Stimulated activated CD4-positive, alpha-beta T cell treated with anti-CD3 and anti-CD28 coated beads, Interleukin-1b, Interleukin-23, amount 100 ng/mL, for 24 hours (primary cell): ENCODE measurements around the gene AUNIP.
A peak's percentile ranks its signal among the peaks of the same experiment; 100 is the strongest.

Experiments used
- DNase-seq, 4 experiments: peaks; one replicate each; pipeline ENCODE4 v3.0.0-alpha.2; 2020; ENCODE audit warnings: low read depth in 4 of 4, low spot score in 1 of 4

The AUNIP gene

GRCh38 chr1:25832336-25833037 lies 26.8 kb downstream of the AUNIP start:
- no peak for DNase-seq

- no peak for DNase-seq
Measured at GRCh38 chr1:25831569-25832196, 27.6 kb downstream of the AUNIP start.

- DNase-seq: no peak
Measured at GRCh38 chr1:25829046-25829445, 30.2 kb downstream of the AUNIP start.

GRCh38 chr1:25828491-25828890 lies 30.8 kb downstream of the AUNIP start:
- DNase-seq: no peak

GRCh38 chr1:25826571-25826970 lies 32.7 kb downstream of the AUNIP start:
- no peak for DNase-seq

- no peak for DNase-seq
Measured at GRCh38 chr1:25825605-25826004, 33.7 kb downstream of the AUNIP start.

GRCh38 chr1:25821630-25822091 lies 37.6 kb downstream of the AUNIP start:
- DNase-seq: no peak

- no peak for DNase-seq
Measured at GRCh38 chr1:25821112-25821476, 38.2 kb downstream of the AUNIP start.

- peak in 3 of 4 experiments; percentile 28 to 57 (median 56) for DNase-seq
Measured at GRCh38 chr1:25820247-25821111, 38.8 kb downstream of the AUNIP start.

- peak; percentile 83 to 93 (median 86) for DNase-seq
Measured at GRCh38 chr1:25819491-25820246, 39.6 kb downstream of the AUNIP start, which contains the start of gene MTFR1L. TSS of gene MTFR1L (plus strand) at chr1:25819954. CDS start at chr1:25823105, 3,151 bp downstream.

- DNase-seq: no peak
Measured at GRCh38 chr1:25818569-25818968, 40.7 kb downstream of the AUNIP start.

GRCh38 chr1:25817840-25818501 lies 41.3 kb downstream of the AUNIP start:
- no peak for DNase-seq

- DNase-seq: no peak
Measured at GRCh38 chr1:25816112-25816718, 43.0 kb downstream of the AUNIP start.

- DNase-seq: no peak
Measured at GRCh38 chr1:25815208-25816111, 43.8 kb downstream of the AUNIP start.

- DNase-seq: no peak
Measured at GRCh38 chr1:25814549-25815087, 44.6 kb downstream of the AUNIP start.

- DNase-seq: no peak
Measured at GRCh38 chr1:25813734-25814471, 45.4 kb downstream of the AUNIP start.

GRCh38 chr1:25813071-25813733 lies 46.1 kb downstream of the AUNIP start:
- DNase-seq: no peak
